Adipose tissue (tissue), 3 donors: Measurements from ENCODE around the gene SLC5A11. TPM values are rescaled to one million over a fixed set of nuclear protein-coding genes. Genes with fewer than 3 reads are reported as not detected.
"Not testable (repeated sequence)": the region's sequence is repeated elsewhere in the genome, so short reads cannot be mapped to it uniquely, and the experiment has no call there.

Experiments used
- H3K27ac ChIP-seq: one replicate; pipeline ENCODE4 v1.5.1; 2013; ENCODE audit warnings: low read depth, low read length
- WGBS, 3 donors: extraction: QIAGEN DNeasy Blood & Tissue Kit; methylation state at CpG; one replicate each; pipeline ENCODE4 v1.1.7; 2013; 5-methylcytosine and 5-hydroxymethylcytosine counted together
- polyA plus RNA-seq, 3 donors: library from polyadenylated mRNA; stranded (reverse); fragments of 200-250 nt; gene quantifications; one replicate each; pipeline ENCODE4 v1.2.3, GENCODE V29; 2013
- donor health status: healthy with polysubstance abuse.
- donor health status: Bipolar disorder and iron deficiency.
- donor health status: healthy.

Gene SLC5A11
- polyA plus RNA-seq, 3 donors, result 0.18 TPM; not detected in 2

DNA sequence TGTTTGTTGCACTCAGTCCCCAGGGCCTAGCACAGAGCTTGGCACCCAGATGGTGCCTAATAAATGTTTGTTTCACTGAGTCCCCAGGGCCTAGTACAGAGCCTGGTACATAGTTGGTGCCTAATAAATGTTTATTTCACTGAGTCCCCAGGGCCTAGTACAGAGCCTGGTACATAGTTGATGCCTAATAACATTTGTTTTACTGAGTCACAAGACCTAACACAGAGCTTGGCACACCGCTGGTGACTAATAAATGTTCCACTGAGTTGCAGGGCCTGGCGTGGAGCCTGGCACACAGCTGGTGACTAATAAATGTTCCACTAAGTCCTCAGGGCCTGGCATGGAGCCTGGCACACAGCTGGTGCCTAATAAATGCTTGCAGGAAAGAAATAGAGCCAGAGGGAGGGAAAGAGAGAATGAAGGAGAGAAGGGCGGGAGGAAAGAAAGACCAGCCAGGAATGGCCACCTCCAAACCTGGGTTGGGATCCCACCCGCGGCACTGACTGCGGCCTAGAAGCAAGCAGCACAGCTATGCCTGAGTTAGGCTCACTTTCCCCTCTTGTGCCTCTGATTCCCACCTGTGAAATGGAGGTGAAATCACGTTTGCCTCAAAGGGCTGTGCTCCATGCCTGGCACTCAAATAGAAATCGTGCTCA, 7.5 kb downstream of the SLC5A11 start:
- WGBS, 3 donors, result 76 to 82% (median 77%) methylated on average over 8 of the region's 8 CpGs

DNA sequence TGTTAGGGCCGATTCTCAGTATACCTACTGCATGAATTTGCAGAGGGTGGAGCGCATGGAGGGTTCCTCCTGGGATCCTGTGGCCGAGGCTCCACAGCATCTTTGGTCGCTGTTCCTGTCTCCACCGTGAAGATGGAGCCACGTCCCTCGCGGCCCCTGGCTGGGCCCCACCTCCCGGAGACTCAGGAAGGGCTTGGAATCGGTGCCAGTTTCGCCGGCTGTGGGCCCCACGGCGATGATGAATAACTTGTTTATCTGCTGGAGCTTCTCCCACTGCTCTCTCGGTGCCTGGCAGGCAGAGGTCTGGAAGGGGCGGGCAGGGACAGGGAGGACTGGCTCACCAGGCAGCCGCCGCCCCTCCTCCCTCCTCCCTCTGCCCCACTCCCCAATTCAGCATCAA, 8.1 kb downstream of the SLC5A11 start:
- no peak overlapping the region for H3K27ac ChIP-seq
- 13 to 20% (median 20%) methylated on average over 18 of the region's 18 CpGs for WGBS, 3 donors

More for the DNA sequence above, 7.5 kb downstream of the SLC5A11 start:
- H3K27ac ChIP-seq, result no peak overlapping the region

DNA sequence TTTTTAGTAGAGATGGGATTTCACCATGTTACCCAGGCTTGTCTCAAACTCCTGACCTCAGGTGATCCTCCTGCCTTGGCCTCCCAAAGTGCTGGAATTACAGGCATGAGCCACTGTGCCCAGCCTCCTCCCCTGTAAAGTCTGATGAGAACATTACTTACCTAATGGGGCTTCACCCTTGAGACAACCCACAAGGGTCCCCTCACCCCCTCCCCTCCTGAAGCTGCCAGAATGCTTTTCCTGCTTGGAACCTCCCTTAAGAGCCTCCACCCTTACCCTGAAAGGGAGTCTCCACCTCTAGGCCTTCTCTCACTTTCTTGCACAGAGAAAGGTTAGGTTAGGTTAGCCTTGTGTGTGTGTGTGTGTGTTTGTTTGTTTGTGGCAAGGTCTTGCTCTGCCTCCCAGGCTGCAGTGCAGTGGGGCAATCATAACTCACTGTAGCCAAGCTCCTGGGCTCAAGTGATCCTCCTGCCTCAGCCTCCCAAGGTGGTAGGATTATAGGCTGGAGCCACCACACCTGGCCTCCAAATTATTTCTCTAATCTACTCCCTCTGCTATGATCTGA, 8.9 kb downstream of the SLC5A11 start:
- H3K27ac ChIP-seq, result no peak overlapping the region

DNA sequence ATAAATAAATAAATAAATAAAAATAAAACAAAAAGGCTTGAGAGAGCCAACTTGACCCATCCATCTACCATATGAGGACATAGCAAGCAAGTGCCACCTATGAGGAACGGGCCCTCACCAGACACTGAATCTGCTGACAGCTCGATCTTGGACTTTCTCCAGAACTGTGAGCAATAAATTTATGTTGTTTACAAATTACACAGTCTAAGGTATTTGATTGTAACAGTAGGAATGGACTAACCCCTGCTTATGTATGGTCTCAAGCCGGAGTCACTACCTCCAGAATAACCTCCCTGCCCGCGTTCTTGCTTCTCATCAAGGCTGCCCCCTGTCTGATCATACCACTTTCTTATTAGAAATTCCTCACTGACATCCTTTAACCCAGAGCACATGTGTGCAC, 9.9 kb downstream of the SLC5A11 start:
- H3K27ac ChIP-seq, result no peak overlapping the region
- WGBS, 3 donors, result 61 to 84% (median 72%) methylated on average over 5 of the region's 5 CpGs

DNA sequence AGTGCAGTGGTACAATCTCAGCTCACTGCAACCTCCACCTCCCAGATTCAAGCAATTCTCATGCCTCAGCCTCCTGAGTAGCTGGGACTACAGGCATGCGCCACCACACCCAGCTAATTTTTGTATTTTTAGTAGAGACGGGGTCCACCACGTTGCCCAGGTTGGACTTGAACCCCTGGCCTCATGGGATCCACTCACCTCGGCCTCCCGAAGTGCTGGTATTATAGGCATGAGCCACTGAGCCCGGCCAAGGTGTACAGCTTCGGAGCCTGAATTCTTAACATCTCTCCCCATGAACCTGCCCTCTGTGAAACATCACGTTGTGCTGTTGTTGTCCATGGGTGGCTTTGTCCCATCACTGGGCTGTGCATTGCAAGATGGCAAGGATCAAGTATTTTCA, 11.1 kb downstream of the SLC5A11 start:
- not testable (repeated sequence) for H3K27ac ChIP-seq
- WGBS, 3 donors, result 76 to 85% (median 84%) methylated on average over 8 of the region's 8 CpGs

DNA sequence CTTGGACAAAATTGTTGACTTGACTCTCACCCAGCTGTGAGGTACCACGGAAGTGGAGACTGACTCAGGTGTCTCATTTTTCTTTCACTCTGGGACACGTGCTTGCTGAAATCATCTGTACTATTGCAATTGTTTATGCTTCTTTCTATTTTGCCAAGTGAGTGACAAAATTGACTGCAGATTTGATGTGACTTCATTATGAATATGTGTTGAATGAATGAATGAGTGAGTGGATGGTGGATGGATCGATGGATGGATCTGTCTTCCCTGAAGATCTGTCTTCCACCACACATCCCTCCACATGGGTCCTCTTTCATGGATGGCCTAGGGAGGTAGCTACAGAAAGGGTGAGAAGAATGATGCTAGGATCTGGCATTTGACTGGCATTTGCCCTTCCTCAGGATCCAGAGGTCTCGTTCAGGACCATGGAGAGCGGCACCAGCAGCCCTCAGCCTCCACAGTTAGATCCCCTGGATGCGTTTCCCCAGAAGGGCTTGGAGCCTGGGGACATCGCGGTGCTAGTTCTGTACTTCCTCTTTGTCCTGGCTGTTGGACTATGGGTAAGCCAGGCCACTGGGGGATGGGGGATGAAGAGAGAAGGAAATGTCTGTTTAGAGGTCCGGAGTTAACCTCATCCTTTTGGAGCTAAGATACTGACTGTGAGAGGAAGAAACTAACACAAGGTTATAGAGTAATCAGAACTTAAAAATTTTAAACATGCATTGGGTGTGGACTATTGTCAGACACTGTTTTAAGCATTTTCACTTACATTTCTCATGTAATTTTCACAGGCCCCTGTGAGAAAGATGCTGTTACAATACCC, 12.7 kb downstream of the SLC5A11 start:
- 23 to 28% (median 26%) methylated on average over 9 of the region's 9 CpGs for WGBS, 3 donors

DNA sequence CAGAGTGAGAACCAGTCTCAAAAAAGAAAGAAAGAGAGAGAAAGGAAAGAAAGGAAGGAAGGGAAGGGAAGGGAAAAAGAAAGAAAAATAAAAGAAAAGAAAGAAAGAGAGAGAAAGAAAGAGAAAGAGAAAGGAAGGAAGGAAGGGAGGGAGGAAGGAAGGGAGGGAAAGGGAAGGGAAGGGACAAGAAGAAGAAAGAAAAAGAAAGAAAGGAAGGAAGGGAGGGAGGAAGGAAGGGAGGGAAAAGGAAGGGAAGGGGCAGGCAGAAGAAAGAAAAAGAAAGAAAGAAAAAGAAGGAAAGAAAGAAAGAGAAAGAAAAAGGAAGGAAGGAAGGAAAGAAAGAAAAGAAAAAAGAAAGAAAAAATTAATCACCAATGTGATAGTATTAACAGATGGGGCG, 15.7 kb downstream of the SLC5A11 start:
- WGBS, 3 donors, result 81 to 83% (median 83%) methylated on average over 1 of the region's 1 CpG
- H3K27ac ChIP-seq, result no peak overlapping the region

More for the DNA sequence above, 12.7 kb downstream of the SLC5A11 start:
- H3K27ac ChIP-seq, result no peak overlapping the region

DNA sequence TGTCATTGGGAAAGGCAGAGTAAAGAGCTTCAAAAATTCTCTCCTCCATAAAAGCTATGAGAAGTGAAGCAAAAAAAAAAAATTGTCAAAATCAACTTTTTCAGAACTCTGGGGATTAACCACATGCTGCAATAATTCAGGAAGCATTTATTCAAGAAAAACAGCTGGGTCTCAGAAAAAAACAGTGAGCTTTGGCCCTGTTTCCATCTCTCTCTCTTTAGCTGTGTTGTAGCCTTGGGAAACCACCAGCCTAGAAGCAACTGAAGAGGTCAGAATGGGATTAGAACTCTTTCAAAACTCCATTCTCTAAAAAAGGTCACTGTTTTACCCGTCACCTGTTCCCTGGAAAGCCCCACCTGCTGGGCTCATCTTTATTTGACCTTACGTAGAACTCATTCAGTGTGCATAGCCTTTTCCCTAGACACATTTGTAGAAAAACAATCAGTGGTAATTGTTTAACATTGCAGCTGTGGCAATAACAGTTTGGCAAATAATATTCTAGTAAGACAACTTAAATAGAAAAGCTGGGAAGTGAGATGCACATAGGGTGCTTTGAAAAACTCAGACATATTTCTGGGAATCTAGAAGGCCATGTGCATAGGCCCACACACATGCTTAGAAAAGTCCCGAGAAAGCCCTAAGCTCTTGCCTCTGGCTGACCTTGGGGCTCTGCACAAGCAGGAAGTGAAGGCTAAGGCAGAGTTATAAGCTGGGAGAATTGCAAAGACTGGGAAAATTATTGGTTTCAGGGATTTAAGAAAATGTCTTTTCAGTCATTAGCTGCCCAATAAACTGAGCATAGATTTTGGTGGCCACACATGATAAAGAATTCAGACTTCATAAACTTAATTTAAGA, 18.0 kb downstream of the SLC5A11 start:
- WGBS, 3 donors, result 74 to 87% (median 87%) methylated on average over 3 of the region's 3 CpGs
- no peak overlapping the region for H3K27ac ChIP-seq

DNA sequence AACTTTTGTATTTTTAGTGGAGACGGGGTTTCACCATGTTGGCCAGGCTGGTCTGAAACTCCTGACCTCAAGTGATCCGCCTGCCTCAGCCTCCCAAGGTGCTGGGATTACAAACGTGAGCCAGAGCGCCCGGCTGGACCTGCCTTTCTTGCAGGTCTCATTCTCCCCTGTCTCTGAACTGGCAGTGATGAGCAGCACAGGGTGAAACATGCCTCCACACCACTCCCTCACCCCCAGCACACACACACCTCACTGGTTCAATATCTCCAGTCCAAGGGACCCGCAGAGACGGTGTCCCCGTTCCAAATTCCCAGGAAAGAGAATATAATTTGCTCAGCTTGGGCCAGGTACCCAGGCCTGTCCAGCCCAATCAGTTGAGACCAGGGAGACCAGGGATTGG, 23.3 kb downstream of the SLC5A11 start:
- WGBS, 3 donors, result 76 to 83% (median 81%) methylated on average over 7 to 8 of the region's 8 CpGs
- no peak overlapping the region for H3K27ac ChIP-seq

DNA sequence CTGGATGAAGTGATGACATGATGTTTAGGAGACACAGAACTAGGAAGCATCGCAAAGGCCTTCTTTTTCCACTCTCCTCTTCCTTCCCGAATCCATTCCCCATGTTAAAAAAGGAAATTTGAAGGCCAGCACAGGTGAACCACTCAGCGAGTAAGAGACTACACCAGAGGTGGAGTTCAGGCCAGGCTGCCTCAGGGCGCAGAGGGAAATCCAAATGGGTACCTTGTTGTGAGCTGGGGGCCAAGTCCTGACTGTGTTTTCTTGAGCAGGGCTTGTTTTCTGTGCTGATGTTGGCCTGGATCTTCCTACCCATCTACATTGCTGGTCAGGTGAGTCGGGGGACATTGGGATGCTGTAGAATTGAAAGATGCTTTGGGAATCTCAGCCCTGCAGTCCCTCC, 26.1 kb downstream of the SLC5A11 start:
- 88 to 94% (median 94%) methylated on average over 5 of the region's 5 CpGs for WGBS, 3 donors
- no peak overlapping the region for H3K27ac ChIP-seq

DNA sequence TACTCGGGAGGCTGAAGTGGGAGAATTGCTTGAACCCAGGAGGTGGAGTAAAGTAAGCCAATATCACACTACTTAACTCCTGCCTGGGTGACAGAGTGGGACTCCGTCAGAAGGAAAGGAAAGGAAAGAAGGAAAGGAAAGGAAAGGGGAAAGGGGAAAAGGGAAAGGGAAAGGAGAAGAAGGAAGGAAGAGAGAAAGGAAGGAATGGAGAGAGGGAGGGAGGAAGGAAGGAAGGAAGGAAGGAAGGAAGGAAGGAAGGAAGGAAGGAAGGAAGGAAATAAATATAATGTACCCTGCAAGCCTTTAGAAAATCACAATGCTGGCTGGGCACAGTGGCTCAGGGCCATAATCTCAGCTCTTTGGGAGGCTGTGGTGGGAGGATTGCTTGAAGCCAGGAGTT, 27.3 kb downstream of the SLC5A11 start:
- whole genome bisulfite sequencing, 3 donors, result 66 to 76% (median 69%) methylated on average over 2 of the region's 2 CpGs
- no peak overlapping the region for H3K27ac ChIP-seq

DNA sequence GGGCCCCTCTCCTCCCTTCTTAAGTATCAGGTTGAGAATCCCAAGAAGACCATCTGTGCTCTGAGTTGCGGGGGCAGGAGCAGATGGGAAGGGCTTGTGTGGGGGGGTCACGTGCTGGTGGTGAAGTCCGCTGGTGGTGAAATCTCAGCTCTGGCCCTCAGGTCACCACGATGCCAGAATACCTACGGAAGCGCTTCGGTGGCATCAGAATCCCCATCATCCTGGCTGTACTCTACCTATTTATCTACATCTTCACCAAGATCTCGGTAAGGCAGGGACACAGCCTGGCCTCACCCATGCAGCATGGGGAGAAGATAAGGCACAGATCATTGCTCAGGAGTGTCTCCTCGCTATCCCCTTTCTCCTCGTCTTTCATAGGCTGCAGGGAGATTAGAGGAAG, 29.7 kb downstream of the SLC5A11 start:
- no peak overlapping the region for H3K27ac ChIP-seq

DNA sequence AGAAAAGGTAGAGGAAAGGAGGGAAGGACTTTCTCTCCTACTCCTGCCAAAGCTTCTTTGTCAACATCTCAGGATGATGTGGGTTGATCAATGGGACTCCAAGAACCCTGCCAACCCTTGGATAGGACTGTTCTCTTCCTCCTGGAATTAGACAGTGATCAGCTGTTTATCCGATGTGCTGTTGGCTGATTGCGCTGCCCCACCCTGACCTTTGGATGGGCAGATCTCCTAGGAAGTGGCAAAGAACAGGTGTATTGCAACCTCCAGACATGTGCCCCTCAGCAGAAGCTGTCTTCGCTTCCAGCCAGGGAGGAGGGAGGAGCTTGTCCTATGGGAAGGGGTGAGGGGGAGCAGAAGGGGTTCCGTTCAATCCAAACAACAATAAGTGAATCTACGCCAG, 30.5 kb downstream of the SLC5A11 start:
- H3K27ac ChIP-seq, result no peak overlapping the region
- 76 to 84% (median 82%) methylated on average over 5 of the region's 5 CpGs for WGBS, 3 donors

More for the DNA sequence above, 29.7 kb downstream of the SLC5A11 start:
- WGBS, 3 donors, result 80 to 86% (median 86%) methylated on average over 10 of the region's 10 CpGs

DNA sequence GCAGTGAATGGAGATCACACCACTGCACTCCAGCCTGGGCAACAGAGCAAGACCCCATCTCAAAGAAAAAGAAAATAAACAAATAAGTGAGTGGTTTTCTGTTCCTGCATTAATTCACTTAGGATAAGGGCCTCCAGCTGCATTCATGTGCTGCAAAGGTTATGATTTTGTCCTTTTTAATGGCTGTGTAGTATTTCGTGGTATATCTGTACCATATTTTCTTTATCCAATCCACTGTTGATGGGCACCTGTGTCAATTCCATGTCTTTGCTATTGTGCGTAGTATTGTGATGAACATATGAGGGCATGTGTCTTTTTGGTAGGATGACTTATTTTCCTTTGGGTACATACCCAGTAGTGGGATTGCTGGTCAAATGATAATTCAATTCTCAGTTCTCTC, 33.9 kb downstream of the SLC5A11 start:
- WGBS, 3 donors, result 90 to 94% (median 94%) methylated on average over 2 of the region's 2 CpGs
- H3K27ac ChIP-seq, result no peak overlapping the region

DNA sequence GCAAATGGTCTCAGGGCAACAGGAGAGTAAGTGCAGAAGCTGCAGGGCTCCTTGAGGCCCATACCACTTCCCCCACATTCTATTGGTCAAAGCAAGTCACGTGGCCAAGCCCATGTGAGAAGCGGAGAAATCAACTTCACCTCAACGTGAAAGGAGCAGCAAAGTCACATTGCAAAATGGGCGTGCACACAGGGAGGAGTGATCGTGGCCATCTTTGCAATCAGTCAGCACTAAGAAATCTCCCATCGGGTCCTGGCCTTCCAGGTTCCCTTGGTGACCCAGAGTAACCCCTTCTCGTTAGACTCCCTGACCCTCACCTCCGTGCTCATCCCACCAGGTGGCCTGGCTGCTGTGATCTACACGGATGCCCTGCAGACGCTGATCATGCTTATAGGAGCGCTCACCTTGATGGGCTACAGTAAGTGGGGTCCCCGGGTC, 38.0 kb downstream of the SLC5A11 start:
- WGBS, 3 donors, result 63 to 70% (median 64%) methylated on average over 12 of the region's 12 CpGs
- no peak overlapping the region for H3K27ac ChIP-seq

DNA sequence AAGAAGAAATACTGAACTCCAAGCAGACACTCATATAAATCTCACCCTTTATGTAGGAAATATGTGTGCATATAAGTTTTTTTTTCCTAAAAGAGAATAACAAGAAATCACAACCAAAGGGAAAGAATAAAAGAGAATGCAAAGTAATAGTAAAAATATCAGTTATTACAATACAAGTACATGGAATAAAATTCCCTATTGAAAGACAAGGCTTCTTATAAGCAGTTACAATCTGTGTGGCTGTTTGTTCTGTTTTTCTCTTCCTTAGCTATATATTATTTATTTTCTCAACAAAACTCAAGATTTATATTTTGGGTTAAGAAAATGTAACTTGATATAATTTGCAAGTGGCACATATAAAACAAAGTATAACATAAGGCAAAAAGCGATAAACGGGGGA, 41.7 kb downstream of the SLC5A11 start:
- WGBS, 3 donors, result 96 to 100% (median 97%) methylated on average over 2 of the region's 2 CpGs

DNA sequence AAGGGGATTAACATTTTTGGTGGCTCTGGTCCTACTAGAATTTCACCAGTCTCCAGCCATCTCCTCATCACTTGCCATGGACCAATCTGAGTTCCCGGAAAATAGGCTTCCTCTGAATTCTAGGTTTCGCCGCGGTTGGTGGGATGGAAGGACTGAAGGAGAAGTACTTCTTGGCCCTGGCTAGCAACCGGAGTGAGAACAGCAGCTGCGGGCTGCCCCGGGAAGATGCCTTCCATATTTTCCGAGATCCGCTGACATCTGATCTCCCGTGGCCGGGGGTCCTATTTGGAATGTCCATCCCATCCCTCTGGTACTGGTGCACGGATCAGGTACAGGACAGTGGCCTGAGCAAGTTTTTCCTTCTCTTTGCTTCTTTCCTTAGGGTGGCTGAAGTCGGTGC, 45.0 kb downstream of the SLC5A11 start:
- 66 to 88% (median 85%) methylated on average over 13 of the region's 13 CpGs for WGBS, 3 donors
- H3K27ac ChIP-seq, result no peak overlapping the region

More for the DNA sequence above, 41.7 kb downstream of the SLC5A11 start:
- H3K27ac ChIP-seq, result no peak overlapping the region

DNA sequence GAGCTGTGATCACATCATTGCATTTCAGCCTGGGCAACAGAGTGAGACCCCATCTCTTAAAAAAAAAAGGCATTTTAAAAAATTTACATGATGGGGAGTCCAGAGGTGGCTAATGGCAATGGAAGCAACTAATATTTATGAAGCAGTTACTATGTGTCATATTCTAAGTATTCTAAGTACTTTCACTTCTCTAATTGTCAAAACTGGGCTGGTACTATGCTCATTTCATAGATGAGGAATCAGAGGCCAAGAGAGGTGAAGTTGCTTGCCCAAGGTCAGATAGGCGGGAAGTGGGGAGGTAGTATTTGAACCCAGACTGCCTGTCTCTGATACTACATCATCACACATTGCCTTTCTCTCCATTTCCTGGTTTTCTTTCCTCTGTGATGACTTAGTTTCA, 50.7 kb downstream of the SLC5A11 start:
- no peak overlapping the region for H3K27ac ChIP-seq
- WGBS, 3 donors, result 87 to 96% (median 88%) methylated on average over 1 of the region's 1 CpG

DNA sequence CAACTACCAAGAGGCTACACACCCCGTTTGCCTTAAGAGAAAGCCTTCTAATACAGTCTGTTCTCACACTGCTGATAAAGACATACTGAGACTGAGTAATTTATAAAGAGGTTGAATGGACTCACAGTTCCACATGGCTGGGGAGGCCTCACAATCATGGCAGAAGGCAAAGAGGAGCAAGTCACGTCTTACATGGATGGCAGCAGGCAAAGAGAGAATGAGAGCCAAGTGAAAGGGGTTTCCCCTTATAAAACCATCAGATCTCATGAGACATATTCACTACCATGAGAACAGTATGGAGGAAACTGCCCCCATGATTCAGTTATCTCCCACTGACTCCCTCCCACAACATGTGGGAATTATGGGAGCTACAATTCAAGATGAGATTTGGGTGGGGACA, 51.8 kb downstream of the SLC5A11 start:
- not testable (repeated sequence) for H3K27ac ChIP-seq
- 42 to 70% (median 64%) methylated on average over 2 of the region's 2 CpGs for WGBS, 3 donors
